ENCODE data around the gene TNS3.

- TF ChIP-seq CTCF (IDR thresholded peaks at IDR 0.05) (no peak), POLR2A (IDR thresholded peaks at IDR 0.05) (no peak)
Observed at GRCh38 chr7:47466832-47467231, 115.1 kb downstream of the TNS3 start.

All from uterus (tissue), 2 donors.